Measurements from ENCODE around the gene RPL22. TPM values are rescaled to one million over a fixed set of nuclear protein-coding genes. Genes with fewer than 3 reads are reported as not detected.

RPL22 gene
- total and polyA plus RNA-seq, 2 of the 4 experiments (the other 2 are of a cell fraction): 26.2 to 131 TPM

- intact Hi-C loops (cut with micrococcal nuclease) (no loop called here), dilution Hi-C loops (cut with HindIII; ENCODE audit: low sequenced_read_pairs, unreplicated experiment) (no loop called here), in situ Hi-C loops (cut with MboI; ENCODE audit: low sequenced_read_pairs) (no loop called here)
- POLR2A ChIA-PET (ENCODE audit: unreplicated experiment): no interaction called here
- Histone ChIP-seq H3K23ac (ENCODE audit: low read depth, low read length) (no peak overlapping the region), H3K4me2 (ENCODE audit: low read depth, low read length) (no peak overlapping the region), H3K56ac (ENCODE audit: extremely low read depth, insufficient read depth, low read length) (no peak overlapping the region), H3K36me3 (ENCODE audit: control insufficient read depth, insufficient read depth, low read length) (peaks cover 58% of the 10 kb centered on the region), H3K27me3 (ENCODE audit: control insufficient read depth, insufficient read depth, low read length) (no peaks in the 10 kb centered on the region), H3K79me1 (ENCODE audit: low read depth in 1 of 2, low read length in 2 of 2) (peaks cover 13 to 45% of the 10 kb centered on the region in 2 experiments), H3K4me1 (ENCODE audit: control insufficient read depth, insufficient read depth, low read length) (no peaks in the 10 kb centered on the region), H2AK9ac (replicated peaks; ENCODE audit: low read depth, low read length, poor library complexity) (no peak overlapping the region), H4K91ac (ENCODE audit: insufficient read depth, low read depth, low read length) (no peak overlapping the region), H3K4me3 (ENCODE audit: insufficient read depth, low read depth, low read length) (no peak overlapping the region), H3K18ac (ENCODE audit: low read depth, low read length) (no peak overlapping the region), H2BK120ac (ENCODE audit: low read depth, low read length) (no peak overlapping the region), H3K9ac (ENCODE audit: low read depth, low read length) (no peak overlapping the region), H4K8ac (ENCODE audit: low read depth in 2 of 2, low read length in 2 of 2) (no peak overlapping the region), H3K9me3 (ENCODE audit: control insufficient read depth, insufficient read depth, low read length) (no peaks in the 10 kb centered on the region), H4K20me1 (ENCODE audit: insufficient read depth, low read length) (peaks cover 32% of the 10 kb centered on the region), H3K9me1 (ENCODE audit: insufficient read depth, low read length) (no peaks in the 10 kb centered on the region), H2AK5ac (ENCODE audit: low read depth, low read length) (no peak overlapping the region), H2AFZ (replicated peaks; ENCODE audit: low read length, poor library complexity) (no peak overlapping the region), H2BK15ac (ENCODE audit: low read depth, low read length) (no peak overlapping the region), H2BK20ac (ENCODE audit: low read depth, low read length) (no peak overlapping the region), H4K5ac (ENCODE audit: low read depth, low read length) (no peak overlapping the region), H3K27ac (ENCODE audit: insufficient read depth, low read length) (no peak overlapping the region), H2BK5ac (ENCODE audit: low read depth, low read length, poor library complexity, severe bottlenecking) (no peak overlapping the region), H3K4ac (ENCODE audit: low read depth, low read length) (no peak overlapping the region), H3K14ac (replicated peaks; ENCODE audit: low read depth, low read length) (no peak overlapping the region)
- no TSS peak for BruUV-seq (replicated peaks)
- no CpG with 5 or more reads among the region's 1 CpG for WGBS, 2 experiments (ENCODE audit: extremely low coverage in 2 of 2, insufficient read length in 1 of 2)
- no peak for DNase-seq
- no peak for ATAC-seq (ENCODE audit: low read depth)
- TF ChIP-seq SMC3 (IDR thresholded peaks at IDR 0.05; ENCODE audit: low read depth, low read length) (no peak), POLR2A (IDR thresholded peaks at IDR 0.05; ENCODE audit: low read depth, low read length) (no peak), NFE2L2 (IDR thresholded peaks at IDR 0.05; ENCODE audit: low read depth, low read length) (no peak), MXI1 (IDR thresholded peaks at IDR 0.05; ENCODE audit: borderline replicate concordance, low read depth, low read length) (no peak), MAFK (IDR thresholded peaks at IDR 0.05; ENCODE audit: low read depth, low read length) (no peak), BHLHE40 (IDR thresholded peaks at IDR 0.05; ENCODE audit: low read depth, low read length) (no peak), RCOR1 (IDR thresholded peaks at IDR 0.05; ENCODE audit: insufficient replicate concordance, low read length) (no peak), CHD1 (IDR thresholded peaks at IDR 0.05; ENCODE audit: low read depth, low read length) (no peak), MAZ (IDR thresholded peaks at IDR 0.05; ENCODE audit: borderline replicate concordance, low read depth, low read length) (no peak), CEBPB (IDR thresholded peaks at IDR 0.05; ENCODE audit: low read depth, low read length) (no peak), ELK1 (IDR thresholded peaks at IDR 0.05; ENCODE audit: borderline replicate concordance, low read depth, low read length) (no peak), USF2 (IDR thresholded peaks at IDR 0.05; ENCODE audit: low read depth, low read length) (no peak), RAD21 (IDR thresholded peaks at IDR 0.05; ENCODE audit: low read length) (no peak), RFX5 (IDR thresholded peaks at IDR 0.05; ENCODE audit: low read depth, low read length) (no peak), CTCF (conservative IDR thresholded peaks at IDR 0.05; ENCODE audit: low read depth, low read length) (no peak), FOS (IDR thresholded peaks at IDR 0.05; ENCODE audit: low read depth, low read length) (no peak)
- CTCF ChIA-PET: no interaction called here
Measured at GRCh38 chr1:6191968-6192367, 7.4 kb downstream of the RPL22 start.

All from IMR-90 (cell line).